Gastrocnemius medialis (tissue), 4 donors: ENCODE measurements around the gene BACE2. TPM values are rescaled to one million over a fixed set of nuclear protein-coding genes. Genes with fewer than 3 reads are reported as not detected.
"Not testable (repeated sequence)": the region's sequence is repeated elsewhere in the genome, so short reads cannot be mapped to it uniquely, and the experiment has no call there.

Source experiments
- ATAC-seq, 2 donors: fragments of 150-250 bp; one replicate each; pipeline ENCODE4 v1.9.1; 2016
- DNase-seq, 2 donors: peaks; one replicate each; pipeline ENCODE4 v3.0.0-alpha.2; 2019
- H3K27ac ChIP-seq, 4 donors: fragments of 200-600 bp; sonication (generic); 1 replicate in 1 of 4; 2 replicates in 3 of 4; pipeline ENCODE4 v1.5.1; 2016 to 2018; ENCODE audit warnings: mild to moderate bottlenecking in 2 of 4, moderate library complexity in 1 of 4
- H3K27me3 ChIP-seq, 3 donors: fragments of 200-600 bp; sonication (generic) in 2 of 3; 1 replicate in 1 of 3; 2 replicates in 2 of 3; pipeline versions ENCODE4 v1.5.1 to v1.6.0; 2016 to 2019; ENCODE audit warnings: mild to moderate bottlenecking in 1 of 3, moderate library complexity in 1 of 3
- H3K36me3 ChIP-seq, 2 donors: fragments of 200-600 bp; sonication (generic) in 1 of 2; one replicate each; pipeline ENCODE4 v1.5.1; 2017 to 2018
- H3K4me1 ChIP-seq, 2 donors: fragments of 200-600 bp; sonication (generic) in 1 of 2; one replicate each; pipeline ENCODE4 v1.5.1; 2016 to 2017; ENCODE audit warnings: mild to moderate bottlenecking in 2 of 2
- H3K4me3 ChIP-seq, 4 donors: fragments of 200-600 bp; sonication (generic) in 3 of 4; 1 replicate in 1 of 4; 2 replicates in 3 of 4; pipeline ENCODE4 v1.5.1; 2016 to 2019; ENCODE audit warnings: mild to moderate bottlenecking in 2 of 4
- H3K9me3 ChIP-seq, 3 donors: fragments of 200-600 bp; sonication (generic) in 2 of 3; 1 replicate in 1 of 3; 2 replicates in 2 of 3; pipeline ENCODE4 v1.5.1; 2016 to 2019
- POLR2A ChIP-seq, 2 donors: fragments of 450-650 bp; IDR thresholded peaks; one replicate each; pipeline ENCODE4 v1.6.1; 2017; ENCODE audit warnings: antibody characterized with exemption in 2 of 2, mild to moderate bottlenecking in 2 of 2, moderate library complexity in 2 of 2
- in situ Hi-C, 4 donors: fragments of 200-750 bp; cut with MboI; loops; one replicate each; pipeline versions ENCODE4 v1.15.0 to v1.8.0; 2017; ENCODE audit warnings: low sequenced_read_pairs in 4 of 4
- intact Hi-C: fragments of 100-400 bp; cut with DNase I; formaldehyde crosslinking; loops from one replicate; pipeline ENCODE4 v1.15.1; 2023; ENCODE audit warnings: low total_unique reads
- total RNA-seq, 4 donors: library from RNA; depleted of rRNA; stranded (reverse); fragments of >200 nt; gene quantifications; one replicate each; pipeline versions ENCODE4 v1.1.0 to v1.2.3, GENCODE V29; 2016
- TF ChIP-seq, protein P1 (sequence below), 5 experiments: fragments of 450-650 bp in 3 of 5; fragments of 200-600 bp in 2 of 5; sonication (generic) in 2 of 5; IDR thresholded peaks in 4 of 5; conservative IDR thresholded peaks in 1 of 5; 1 replicate in 4 of 5; 2 replicates in 1 of 5; pipeline ENCODE4 v1.5.1; 2016 to 2019; ENCODE audit warnings: antibody characterized with exemption in 5 of 5, mild to moderate bottlenecking in 3 of 5, moderate library complexity in 3 of 5

Gene BACE2
- total RNA-seq, 4 donors from 2014 or later = 7.5 to 17.5 (median 9.3) TPM

DNA sequence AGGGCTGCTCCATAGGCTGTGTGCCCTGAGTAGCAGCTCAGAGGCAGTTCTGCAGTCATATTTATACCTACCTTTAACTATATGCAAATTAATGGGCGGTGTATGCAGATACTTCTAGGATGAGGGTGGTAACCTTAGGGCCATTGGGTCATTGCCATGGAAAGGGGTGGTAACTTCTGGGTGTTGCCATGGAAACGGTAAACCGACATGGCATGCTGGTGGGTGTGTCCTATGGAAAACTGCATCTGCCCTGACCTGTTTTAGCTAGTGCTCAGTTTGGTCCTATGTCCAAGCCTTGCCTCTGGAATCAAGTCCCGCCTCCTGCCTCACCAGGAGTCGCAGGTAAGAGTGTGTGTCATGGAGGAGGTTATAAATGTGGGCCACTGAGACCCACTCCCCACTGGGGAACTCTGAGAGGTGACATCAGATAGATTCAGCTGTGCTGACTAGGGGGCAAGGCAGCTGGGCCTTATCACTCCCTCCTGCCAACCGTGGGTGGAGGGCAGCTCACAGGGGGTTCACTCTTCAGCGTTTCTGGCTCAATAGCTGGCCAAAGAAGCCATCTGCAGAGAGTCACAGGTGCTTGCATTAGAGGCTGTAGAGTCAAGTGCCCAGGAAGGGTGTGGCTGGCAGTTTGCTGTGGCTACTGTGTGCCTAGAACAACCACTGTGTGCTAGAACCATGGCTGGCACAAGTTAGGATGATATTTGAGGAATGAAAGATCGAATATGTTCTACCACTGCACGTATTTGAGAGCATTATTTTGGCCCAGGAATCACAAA is 19.0 kb downstream of the BACE2 start:
- TF ChIP-seq, protein P1, sequence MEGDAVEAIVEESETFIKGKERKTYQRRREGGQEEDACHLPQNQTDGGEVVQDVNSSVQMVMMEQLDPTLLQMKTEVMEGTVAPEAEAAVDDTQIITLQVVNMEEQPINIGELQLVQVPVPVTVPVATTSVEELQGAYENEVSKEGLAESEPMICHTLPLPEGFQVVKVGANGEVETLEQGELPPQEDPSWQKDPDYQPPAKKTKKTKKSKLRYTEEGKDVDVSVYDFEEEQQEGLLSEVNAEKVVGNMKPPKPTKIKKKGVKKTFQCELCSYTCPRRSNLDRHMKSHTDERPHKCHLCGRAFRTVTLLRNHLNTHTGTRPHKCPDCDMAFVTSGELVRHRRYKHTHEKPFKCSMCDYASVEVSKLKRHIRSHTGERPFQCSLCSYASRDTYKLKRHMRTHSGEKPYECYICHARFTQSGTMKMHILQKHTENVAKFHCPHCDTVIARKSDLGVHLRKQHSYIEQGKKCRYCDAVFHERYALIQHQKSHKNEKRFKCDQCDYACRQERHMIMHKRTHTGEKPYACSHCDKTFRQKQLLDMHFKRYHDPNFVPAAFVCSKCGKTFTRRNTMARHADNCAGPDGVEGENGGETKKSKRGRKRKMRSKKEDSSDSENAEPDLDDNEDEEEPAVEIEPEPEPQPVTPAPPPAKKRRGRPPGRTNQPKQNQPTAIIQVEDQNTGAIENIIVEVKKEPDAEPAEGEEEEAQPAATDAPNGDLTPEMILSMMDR (IDR thresholded peaks at IDR 0.05 in 4 of 5, conservative IDR thresholded peaks at IDR 0.05 in 1 of 5) = no peak
- no peak for TF ChIP-seq POLR2A (IDR thresholded peaks at IDR 0.05)
- no peak overlapping the region for H3K27ac ChIP-seq
- ATAC-seq (no peak), DNase-seq (no peak)
- intact Hi-C loops = loop anchor here (10.0 kb wide), 1 partner anchor 48 kb away; no protein-coding TSS in a partner anchor
- no peak overlapping the region for H3K4me3 ChIP-seq
- H3K36me3 ChIP-seq = no peaks in the 10 kb centered on the region
- in situ Hi-C loops = no loop called here
- H3K4me1 ChIP-seq = peaks cover 0 to 10% of the 10 kb centered on the region in 2 donors
- H3K9me3 ChIP-seq = no peaks in the 10 kb centered on the region
- no peaks in the 10 kb centered on the region for H3K27me3 ChIP-seq

GRCh38 chr21:41187537-41188025 is 19.6 kb downstream of the BACE2 start:
- no peak for TF ChIP-seq POLR2A (IDR thresholded peaks at IDR 0.05)
- TF ChIP-seq, protein P1 (IDR thresholded peaks at IDR 0.05 in 4 of 5, conservative IDR thresholded peaks at IDR 0.05 in 1 of 5) = no peak
- DNase-seq (no peak), ATAC-seq (no peak)
- Histone ChIP-seq H3K27ac (no peak overlapping the region), H3K27me3 (no peaks in the 10 kb centered on the region), H3K4me1 (peaks cover 0 to 10% of the 10 kb centered on the region in 2 donors), H3K9me3 (no peaks in the 10 kb centered on the region), H3K36me3 (no peaks in the 10 kb centered on the region), H3K4me3 (no peak overlapping the region)
- intact Hi-C loops = loop anchor here (10.0 kb wide), 1 partner anchor 47 kb away; no protein-coding TSS in a partner anchor
- in situ Hi-C loops = no loop called here

GRCh38 chr21:41188486-41189149 is 20.7 kb downstream of the BACE2 start:
- Histone ChIP-seq H3K4me1 (peaks cover 0 to 10% of the 10 kb centered on the region in 2 donors), H3K27me3 (no peaks in the 10 kb centered on the region), H3K27ac (no peak overlapping the region), H3K4me3 (no peak overlapping the region), H3K36me3 (no peaks in the 10 kb centered on the region), H3K9me3 (no peaks in the 10 kb centered on the region)
- in situ Hi-C loops = no loop called here
- intact Hi-C loops = loop anchor here (10.0 kb wide), 1 partner anchor 46 kb away; no protein-coding TSS in a partner anchor
- TF ChIP-seq, protein P1 (IDR thresholded peaks at IDR 0.05 in 4 of 5, conservative IDR thresholded peaks at IDR 0.05 in 1 of 5) = no peak
- no peak for TF ChIP-seq POLR2A (IDR thresholded peaks at IDR 0.05)
- ATAC-seq = no peak
- no peak for DNase-seq

DNA sequence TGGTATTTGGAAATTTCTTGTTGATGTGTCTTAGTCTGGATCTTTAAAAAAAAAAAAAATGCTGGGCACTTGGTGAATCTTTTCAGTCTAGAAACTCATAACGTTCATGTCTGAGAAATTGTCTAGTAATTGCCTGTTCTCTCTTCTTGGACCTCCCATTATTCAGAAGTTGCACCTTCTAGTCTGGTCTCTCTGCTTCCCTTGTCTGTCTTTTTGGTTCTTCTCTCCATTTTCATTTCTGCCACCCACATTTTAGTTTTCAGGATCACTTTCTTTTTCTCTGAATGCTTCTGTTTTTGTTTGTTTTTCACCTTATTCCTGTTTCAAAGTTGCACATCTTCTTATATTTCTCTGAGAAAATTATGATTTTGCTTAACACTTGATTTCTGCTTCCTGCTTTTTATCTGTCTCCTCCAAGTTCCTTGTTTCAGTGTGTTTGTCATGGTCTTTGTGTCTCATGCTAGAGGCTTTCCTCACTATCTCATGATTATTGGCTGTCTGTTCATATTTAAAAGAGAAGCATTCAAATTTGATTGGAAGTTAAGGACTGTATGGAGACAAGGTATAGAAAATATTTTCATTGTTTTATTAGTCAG is 21.3 kb downstream of the BACE2 start:
- ATAC-seq = no peak
- in situ Hi-C loops = no loop called here
- TF ChIP-seq, protein P1 (IDR thresholded peaks at IDR 0.05 in 4 of 5, conservative IDR thresholded peaks at IDR 0.05 in 1 of 5) = no peak
- TF ChIP-seq POLR2A (IDR thresholded peaks at IDR 0.05) = no peak
- peaks cover 0 to 10% of the 10 kb centered on the region in 2 donors for H3K4me1 ChIP-seq
- no peaks in the 10 kb centered on the region for H3K27me3 ChIP-seq
- H3K27ac ChIP-seq = no peak overlapping the region
- H3K36me3 ChIP-seq = no peaks in the 10 kb centered on the region
- DNase-seq = no peak
- H3K4me3 ChIP-seq = no peak overlapping the region
- intact Hi-C loops = loop anchor here (10.0 kb wide), 1 partner anchor 46 kb away; no protein-coding TSS in a partner anchor
- H3K9me3 ChIP-seq = no peaks in the 10 kb centered on the region

DNA sequence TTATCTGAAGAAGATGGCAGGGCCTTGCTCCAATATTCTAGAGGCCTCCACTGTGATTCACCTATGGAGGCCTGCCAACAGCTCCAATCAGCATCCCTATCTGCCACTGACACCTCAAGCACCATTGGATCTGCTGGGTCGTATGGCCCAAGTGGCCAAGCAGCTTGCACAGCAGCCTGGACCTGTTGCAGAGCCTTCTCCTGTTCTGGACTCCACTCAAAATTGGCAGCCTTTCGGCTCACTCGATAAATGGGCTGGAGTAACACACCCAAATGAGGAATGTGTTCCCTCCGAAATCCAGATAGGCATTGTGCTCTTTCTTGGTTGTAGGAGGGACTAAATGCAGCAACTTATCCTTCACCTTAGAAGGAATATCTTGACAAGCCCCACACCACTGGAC is 24.6 kb downstream of the BACE2 start:
- in situ Hi-C loops, H3K4me1 ChIP-seq, H3K9me3 ChIP-seq, intact Hi-C loops, DNase-seq, ATAC-seq, H3K4me3 ChIP-seq, H3K36me3 ChIP-seq, H3K27ac ChIP-seq, H3K27me3 ChIP-seq: not testable (repeated sequence)
